ENCODE measurements around the gene INO80E.

INO80E gene

DNA sequence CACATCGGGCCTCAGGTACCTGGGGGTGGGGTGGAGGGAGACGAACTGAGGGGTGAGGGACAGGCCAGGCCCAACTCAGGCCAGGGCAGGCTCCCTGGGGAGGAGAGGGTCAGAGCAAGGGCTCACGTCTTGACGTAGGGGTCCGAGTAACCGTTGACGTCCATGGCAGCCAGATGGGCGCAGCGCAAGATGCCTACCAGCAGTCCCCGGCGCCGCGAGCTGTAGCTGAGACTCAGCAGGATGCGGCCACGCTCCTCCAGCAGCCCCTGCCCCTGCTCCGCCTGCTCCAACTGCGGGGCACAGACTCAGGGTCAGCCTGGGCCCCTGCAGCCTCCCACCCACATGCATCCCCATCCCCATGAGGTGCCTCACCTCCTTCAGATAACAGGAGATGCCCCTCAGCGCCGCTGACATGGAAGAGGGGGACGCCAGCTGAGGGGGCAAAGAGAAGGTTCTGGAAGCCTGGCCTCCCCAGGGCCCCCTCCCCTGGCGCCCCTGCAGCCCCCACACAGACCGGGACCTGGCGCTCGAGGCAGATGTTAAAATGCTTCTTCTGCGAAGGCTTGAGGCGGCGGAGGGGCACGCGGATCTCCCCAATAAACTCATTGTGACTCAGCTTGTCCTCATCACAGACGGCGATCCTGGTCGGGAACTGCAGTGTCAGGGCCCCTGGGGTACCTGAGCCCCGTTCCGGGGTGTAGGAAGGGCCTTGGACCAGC, 10.8 kb downstream of the INO80E start:
- FAIRE-seq, result no peak
- no peak for DNase-seq (ENCODE audit: insufficient read length, low spot score)
- TF ChIP-seq CTCF (IDR thresholded peaks at IDR 0.05; ENCODE audit: insufficient read depth, missing control alignments), result no peak

GRCh38 chr16:30007378-30007895, 11.4 kb downstream of the INO80E start:
- TF ChIP-seq CTCF (IDR thresholded peaks at IDR 0.05; ENCODE audit: insufficient read depth, missing control alignments), result no peak
- no peak for DNase-seq (ENCODE audit: insufficient read length, low spot score)
- no peak for FAIRE-seq

DNA sequence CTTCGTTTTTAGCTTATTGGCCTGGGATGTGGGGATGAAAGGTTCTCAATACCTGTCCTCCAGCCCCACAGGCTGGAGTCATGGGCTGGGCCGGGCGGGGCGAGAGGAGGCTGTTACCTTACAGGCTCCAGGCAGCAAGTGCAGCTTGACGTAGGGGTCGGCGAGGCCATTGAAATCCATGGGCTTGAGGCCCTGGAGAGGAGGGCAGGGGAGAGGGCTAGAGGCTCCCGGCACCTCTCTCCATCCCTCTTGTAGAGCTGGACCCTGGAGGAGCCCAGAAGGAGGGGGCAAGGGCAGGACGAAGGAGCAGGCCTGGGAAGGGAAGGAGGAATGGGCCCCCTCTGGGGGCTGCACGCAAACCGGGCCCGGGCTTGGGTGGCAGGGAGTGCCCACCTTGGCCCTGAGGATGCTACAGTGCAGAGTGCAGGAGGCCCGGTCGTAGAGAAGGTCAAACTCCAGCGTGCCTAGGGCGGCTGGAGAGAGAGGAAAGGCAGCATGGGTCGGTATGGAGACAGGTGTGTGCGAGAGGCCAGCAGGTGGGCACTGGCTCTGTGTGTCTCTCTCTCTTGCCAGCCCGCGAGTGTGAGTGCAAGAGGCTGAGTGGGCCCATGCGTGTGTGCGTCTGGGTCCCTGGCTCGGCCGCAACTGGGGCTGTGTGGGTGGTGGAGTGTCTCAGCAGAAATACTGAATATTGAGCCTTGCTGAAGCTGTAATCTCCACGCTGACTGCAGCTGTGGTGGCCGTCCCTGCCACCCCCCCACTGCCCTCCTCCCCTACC, 13.2 kb downstream of the INO80E start:
- TF ChIP-seq CTCF (IDR thresholded peaks at IDR 0.05; ENCODE audit: insufficient read depth, missing control alignments), result no peak
- DNase-seq (ENCODE audit: insufficient read length, low spot score), result no peak
- no peak for FAIRE-seq

DNA sequence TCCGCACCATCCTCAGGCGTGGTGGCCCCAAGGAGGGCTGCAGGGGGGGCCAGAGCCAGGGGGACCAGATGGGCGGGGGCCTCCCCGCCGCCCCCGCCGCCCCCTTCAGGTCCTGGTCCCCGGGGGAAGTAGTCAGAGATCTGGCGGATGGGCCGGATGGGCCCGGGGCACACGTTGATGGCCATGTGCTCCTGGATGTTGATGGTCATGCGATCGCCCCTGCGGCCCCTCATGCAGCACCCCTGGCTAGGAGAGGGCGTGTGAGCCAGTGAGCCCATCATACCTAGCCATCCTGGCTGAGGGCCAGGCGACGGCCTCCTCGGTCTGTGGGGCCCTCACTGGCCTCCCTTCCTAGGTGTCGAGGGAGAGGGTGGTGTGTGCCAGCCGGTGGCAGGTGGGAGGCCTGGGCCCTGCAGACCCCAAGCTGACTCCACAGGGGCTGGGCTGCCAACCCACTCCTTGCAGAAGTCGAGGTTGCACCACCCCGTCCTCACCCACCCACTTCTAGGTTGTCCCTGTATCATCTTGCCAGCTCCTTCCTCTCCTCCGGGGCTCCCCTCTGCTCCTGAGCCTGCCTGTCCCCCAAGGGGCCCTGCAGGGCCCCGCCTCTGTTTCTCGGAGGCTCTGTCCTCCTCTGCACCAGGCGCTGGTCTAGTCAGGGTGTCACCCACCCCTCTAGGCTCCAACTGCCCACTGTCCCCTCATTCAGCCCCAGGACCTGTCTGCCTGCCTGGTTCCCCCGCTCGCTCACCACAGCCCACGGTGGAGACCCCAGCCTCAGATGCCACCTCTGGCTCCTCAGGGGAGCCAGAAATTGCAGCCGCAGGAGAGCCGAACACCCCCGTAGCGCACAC, 14.2 kb downstream of the INO80E start:
- FAIRE-seq (no peak), DNase-seq (ENCODE audit: insufficient read length, low spot score) (no peak)
- no peak for TF ChIP-seq CTCF (IDR thresholded peaks at IDR 0.05; ENCODE audit: insufficient read depth, missing control alignments)

DNA sequence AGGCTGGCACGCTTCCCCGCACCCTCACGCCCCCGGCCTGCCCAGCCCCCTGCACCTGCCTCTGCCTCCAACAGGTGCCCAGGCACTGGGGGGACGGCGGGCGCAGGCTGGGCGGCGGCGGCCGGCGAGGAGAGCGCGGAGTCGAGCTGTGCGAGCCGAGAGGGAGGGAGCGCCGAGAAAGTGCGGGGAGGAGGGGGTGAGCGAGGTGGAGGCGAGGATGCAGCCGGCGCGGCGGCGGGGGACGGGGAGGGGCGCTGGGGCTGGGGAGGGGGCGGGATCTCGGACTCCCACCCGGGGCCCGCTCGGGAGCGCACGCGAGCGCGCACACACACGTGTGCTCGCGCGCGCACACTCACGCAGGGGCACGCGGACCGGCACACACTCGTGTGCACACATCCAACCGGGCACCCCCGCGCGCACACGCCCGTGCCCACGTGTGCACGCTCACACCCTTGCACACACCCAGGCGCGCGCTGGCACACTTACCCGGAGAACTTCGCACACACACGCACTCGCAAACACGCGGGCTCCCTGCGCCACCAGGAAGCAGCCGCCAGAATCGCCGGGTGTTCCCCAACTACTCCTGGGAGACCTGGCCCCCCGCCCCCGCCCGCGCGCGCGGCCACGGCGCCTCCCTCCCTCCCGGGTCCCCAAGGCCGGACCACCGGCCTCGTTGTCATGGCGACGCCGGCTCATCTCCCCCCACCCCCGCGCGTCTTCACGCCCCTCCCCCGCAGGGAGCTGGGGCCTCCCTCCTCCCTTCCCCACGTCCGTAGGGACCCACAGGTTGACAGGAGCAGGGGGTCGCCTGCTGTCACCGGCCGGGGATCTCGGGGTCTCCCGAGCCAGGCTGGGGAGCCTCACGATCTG, 15.0 kb downstream of the INO80E start, which contains the start of gene DOC2A:
Gene DOC2A, minus strand, starts transcription at position 184 of the 870 bp plus-strand sequence. CDS start 805 bp downstream, outside the sequence.
- FAIRE-seq (no peak), DNase-seq (ENCODE audit: insufficient read length, low spot score) (no peak)
- TF ChIP-seq CTCF (IDR thresholded peaks at IDR 0.05; ENCODE audit: insufficient read depth, missing control alignments), result no peak
